Peyer's patch (tissue), 4 donors: Measurements from ENCODE around the gene MST1.

Source experiments
- POLR2A ChIP-seq, 2 donors: fragments of 450-650 bp; IDR thresholded peaks; one replicate each; pipeline ENCODE4 v1.5.1; 2017; ENCODE audit warnings: antibody characterized with exemption in 2 of 2, mild to moderate bottlenecking in 2 of 2, moderate library complexity in 2 of 2
- TF ChIP-seq, protein P1 (sequence below), 6 experiments: fragments of 450-650 bp in 4 of 6; fragments of 200-600 bp in 2 of 6; sonication (generic) in 1 of 6; IDR thresholded peaks; one replicate each; pipeline ENCODE4 v1.5.1; 2017 to 2019; ENCODE audit warnings: antibody characterized with exemption in 6 of 6, mild to moderate bottlenecking in 3 of 6, moderate library complexity in 1 of 6

- TF ChIP-seq, protein P1, sequence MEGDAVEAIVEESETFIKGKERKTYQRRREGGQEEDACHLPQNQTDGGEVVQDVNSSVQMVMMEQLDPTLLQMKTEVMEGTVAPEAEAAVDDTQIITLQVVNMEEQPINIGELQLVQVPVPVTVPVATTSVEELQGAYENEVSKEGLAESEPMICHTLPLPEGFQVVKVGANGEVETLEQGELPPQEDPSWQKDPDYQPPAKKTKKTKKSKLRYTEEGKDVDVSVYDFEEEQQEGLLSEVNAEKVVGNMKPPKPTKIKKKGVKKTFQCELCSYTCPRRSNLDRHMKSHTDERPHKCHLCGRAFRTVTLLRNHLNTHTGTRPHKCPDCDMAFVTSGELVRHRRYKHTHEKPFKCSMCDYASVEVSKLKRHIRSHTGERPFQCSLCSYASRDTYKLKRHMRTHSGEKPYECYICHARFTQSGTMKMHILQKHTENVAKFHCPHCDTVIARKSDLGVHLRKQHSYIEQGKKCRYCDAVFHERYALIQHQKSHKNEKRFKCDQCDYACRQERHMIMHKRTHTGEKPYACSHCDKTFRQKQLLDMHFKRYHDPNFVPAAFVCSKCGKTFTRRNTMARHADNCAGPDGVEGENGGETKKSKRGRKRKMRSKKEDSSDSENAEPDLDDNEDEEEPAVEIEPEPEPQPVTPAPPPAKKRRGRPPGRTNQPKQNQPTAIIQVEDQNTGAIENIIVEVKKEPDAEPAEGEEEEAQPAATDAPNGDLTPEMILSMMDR (IDR thresholded peaks at IDR 0.05), result no peak
- no peak for TF ChIP-seq POLR2A (IDR thresholded peaks at IDR 0.05)
Observed at GRCh38 chr3:49722896-49723295, 33.6 kb upstream of the MST1 start.
